CD4-positive, alpha-beta T cell treated with Interferon gamma for 1 hour (primary cell): ENCODE results near the gene OPRM1.
"Not testable (repeated sequence)": the region's sequence is repeated elsewhere in the genome, so short reads cannot be mapped to it uniquely, and the experiment has no call there.

Source experiments
- DNase-seq: peaks from one replicate; pipeline ENCODE4 v3.0.0-alpha.2; 2020

OPRM1 gene

DNA sequence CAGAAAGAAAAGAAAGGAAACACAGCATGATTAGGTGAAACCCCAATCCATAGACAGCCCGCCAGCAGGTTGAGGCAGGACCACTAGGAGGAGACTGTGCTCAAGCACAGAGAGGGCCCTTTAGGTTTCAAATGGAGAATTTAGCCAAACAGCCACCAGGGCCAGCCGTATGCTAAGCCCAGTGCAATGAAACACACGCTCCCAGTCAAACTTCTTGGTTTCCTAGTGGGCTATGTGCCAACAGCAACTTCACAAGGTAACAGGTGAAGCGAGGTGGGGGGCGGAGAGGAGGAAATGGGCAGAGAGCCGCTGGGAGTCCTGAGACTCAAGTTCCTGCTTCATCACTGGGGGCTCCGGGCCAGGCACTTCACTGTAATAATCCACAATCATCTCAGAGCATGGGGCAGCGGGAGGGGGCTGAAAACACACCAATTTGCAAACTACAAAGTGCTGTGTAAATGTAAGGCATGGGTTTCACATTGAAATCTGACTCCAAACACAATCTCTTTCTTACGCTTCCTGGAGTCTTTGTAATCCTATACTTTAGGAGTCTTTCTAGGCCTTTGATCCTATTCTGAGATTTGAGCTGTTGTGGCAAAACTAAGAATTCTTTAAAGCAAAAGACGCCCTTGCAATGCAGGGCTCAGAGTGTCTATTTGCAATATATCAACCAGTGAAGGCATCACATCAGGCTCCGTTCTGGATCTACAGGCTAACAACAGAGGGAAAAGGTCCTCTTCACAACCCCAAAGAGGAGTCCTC lies 117.3 kb downstream of the OPRM1 start:
- DNase-seq, result peak; percentile 50

DNA sequence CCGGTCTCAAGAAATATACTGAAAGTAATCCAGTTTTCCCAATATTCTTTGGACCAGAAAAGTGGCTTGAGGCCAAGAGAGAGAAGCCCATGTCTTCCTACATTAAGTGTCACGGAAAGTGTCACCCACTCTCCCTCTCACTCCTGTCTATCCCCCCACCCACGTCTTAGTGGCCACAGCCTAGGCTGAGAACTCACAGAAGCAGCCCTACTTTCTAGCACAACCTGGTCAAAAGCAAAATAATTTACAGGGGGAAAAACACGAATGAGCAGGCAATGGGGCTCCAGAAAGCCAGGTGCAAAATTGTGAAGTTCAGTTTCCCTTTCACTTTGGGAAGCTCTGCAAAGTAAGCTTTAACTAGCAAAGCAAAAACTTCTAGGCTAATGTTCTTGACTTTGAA lies 118.0 kb downstream of the OPRM1 start:
- DNase-seq, result no peak

- DNase-seq, result no peak
Measured at GRCh38 chr6:154157706-154158105, 118.7 kb downstream of the OPRM1 start.

GRCh38 chr6:154159126-154159525 lies 120.1 kb downstream of the OPRM1 start:
- no peak for DNase-seq

DNA sequence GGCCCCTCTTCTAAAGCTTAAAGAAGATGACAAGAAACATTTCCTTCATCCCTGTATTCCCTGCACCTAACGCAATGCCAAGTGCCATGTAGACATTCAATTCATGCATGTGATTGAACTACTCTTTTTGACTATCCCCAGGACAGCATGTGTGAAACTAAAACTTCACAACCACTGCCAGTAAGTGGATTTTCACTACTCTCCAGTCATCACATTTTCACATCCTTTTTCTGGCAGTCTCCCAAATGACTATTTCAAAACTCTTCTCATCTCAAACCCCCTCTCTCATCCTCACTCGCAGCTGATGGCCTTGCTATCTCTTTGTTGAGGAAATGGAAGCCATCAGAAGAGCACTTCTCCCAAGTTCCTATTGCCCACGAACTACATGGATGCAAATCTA lies 122.6 kb downstream of the OPRM1 start:
- no peak for DNase-seq

GRCh38 chr6:154164397-154164796 lies 125.4 kb downstream of the OPRM1 start:
- DNase-seq, result no peak

GRCh38 chr6:154165478-154165877 lies 126.4 kb downstream of the OPRM1 start:
- DNase-seq, result no peak

DNA sequence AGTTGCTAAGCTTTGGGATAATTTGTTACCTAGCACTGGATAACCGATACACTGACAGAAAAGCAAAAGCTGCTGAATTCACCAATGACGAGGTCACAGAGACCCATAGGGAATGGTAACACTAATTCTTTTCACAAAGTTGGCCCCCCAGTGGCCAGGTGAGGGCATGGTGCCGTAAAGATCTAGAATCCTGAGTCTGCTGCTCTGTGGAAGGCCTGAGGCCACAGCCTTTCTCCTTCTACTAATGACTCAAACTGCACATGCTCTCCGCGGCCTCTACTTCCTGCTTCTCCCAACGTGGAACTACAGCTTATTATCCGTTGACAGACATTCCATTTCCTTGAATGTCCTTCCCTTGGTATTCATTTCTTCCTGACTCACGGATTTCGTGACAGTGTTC lies 127.1 kb downstream of the OPRM1 start:
- DNase-seq, result no peak

DNA sequence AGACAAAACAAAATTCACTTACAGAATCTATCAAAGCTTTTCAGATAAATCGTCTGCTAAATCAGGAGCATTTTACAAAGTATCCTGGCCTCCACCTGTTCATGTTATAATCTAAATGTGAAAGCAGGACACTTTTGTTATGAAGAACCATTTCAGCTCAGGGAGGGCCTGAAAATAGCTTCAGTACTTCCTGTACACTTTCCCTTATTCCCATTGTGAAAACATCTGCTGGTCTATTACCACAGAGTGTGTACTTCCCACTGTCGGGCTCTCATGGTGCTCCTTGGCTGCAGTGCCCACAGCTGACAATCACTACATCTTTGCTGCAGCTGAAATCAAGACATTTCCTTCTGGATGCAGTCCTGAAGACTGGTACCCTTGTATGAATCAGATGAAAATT lies 128.1 kb downstream of the OPRM1 start:
- DNase-seq, result no peak

- peak; percentile 49 for DNase-seq
Measured at GRCh38 chr6:154169193-154169847, 130.3 kb downstream of the OPRM1 start.

GRCh38 chr6:154170106-154170505 lies 131.1 kb downstream of the OPRM1 start:
- no peak for DNase-seq

GRCh38 chr6:154172393-154172792 lies 133.4 kb downstream of the OPRM1 start:
- DNase-seq, result not testable (repeated sequence)

- no peak for DNase-seq
Measured at GRCh38 chr6:154179434-154179833, 140.4 kb downstream of the OPRM1 start.

- DNase-seq, result no peak
Measured at GRCh38 chr6:154187203-154187602, 148.2 kb downstream of the OPRM1 start.

DNA sequence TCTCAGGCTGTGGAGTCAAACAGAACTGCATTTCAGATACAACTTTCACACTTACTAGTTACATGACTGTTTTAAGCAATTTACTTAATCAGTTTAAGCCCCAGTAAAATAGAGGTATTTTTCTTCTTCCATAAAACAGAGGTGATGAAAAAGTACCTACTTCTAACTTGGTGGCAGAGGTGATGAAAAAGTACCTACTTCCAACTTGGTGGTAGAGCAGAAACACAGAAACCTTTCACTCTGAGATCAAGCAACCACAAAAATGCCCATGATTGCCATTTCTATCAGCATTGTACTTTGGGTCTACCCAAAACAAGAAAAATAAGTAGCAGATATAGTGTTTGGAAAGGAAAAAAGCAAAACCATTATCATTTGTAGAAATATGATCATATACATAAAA lies 148.7 kb downstream of the OPRM1 start:
- no peak for DNase-seq

GRCh38 chr6:154196333-154196885 lies 157.4 kb downstream of the OPRM1 start:
- DNase-seq, result no peak

DNA sequence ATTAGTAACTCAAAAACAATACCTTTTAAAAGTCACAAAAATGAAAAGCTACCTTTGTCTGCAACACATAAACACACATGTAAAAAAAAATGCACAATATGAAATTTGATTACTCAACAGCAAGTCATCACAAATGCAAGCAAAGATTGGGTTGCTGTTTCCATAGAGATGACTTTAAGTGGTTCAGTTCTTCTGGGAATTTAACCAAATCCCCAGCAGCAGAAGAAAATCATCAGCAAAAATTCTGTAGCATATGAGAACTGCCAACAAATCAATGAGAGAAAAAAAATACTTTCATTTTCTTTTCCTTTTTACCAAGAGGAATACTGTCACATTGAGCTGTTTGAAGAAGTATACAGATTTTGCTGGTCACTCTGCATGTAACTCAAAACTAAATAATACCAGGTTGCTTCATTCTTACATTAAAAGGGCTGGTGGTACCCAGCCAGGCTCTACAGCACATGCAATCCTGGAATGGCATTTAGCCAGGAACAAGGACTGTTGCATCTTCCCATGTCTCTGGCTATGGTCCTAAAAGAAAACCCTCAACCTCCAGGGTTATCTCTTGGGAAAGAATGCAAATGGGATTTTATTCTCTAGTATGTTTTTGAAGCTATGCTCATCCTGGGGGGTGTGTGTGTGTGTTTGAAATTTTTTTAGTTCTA lies 158.3 kb downstream of the OPRM1 start:
- DNase-seq, result no peak

GRCh38 chr6:154201688-154202087 lies 162.6 kb downstream of the OPRM1 start:
- DNase-seq, result not testable (repeated sequence)

GRCh38 chr6:154202339-154202738 lies 163.3 kb downstream of the OPRM1 start:
- no peak for DNase-seq

GRCh38 chr6:154202958-154203357 lies 163.9 kb downstream of the OPRM1 start:
- DNase-seq, result no peak

DNA sequence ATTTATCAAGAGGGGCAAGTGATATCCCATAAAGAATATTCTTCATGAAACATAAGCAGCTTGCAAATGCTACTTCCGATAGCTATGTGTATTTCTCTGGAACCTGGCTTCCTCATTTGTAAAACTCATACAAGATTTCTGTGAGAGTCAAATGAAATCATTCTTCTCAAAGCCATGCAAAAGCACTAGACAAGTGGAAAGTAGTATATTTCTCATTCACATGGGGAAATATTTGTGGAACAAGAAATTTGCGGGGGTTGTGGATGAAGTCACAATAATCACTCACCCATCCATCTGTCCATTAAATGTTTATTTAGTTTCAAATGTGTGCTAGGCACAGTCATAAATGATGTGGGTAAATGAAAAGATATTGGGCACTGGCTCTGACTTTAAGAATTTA lies 167.1 kb downstream of the OPRM1 start:
- no peak for DNase-seq

- DNase-seq, result no peak
Measured at GRCh38 chr6:154206996-154207395, 168.0 kb downstream of the OPRM1 start.

DNA sequence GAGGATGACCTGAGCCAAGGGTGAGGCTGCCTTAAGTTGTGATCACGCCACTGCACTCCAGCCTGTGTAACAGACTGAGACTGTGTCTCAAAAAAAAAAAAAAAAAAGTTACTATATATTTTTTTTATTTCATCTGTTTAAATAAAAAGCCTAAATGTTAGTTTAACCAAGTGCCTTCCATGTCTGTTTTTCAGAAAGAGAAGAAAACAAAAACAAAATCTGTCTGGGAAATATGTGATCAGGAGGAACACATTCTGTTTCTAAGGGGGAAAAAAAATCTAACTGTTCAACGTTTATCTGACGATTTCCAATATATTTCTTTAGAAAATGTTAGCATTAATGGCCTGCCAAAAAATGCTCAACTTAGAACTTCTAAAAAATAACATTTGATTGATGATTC lies 170.5 kb downstream of the OPRM1 start:
- DNase-seq, result no peak

DNA sequence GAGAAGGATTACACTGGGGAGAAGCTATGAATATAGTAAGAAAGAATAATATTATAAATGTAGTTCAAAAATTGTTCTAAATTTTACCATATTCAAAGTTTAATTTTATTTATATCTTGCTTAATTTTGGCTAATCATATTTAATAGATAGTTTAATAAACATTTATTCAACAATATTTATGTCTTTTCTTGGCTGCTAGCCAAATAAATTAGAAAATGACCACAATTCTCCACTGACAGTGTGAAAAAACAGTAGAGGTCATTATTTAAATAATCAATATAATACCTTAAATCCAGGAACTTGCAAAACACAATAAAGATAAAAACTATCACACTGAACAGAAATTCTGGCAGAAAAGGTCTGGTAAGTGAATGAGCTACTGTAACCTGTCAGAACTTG lies 171.6 kb downstream of the OPRM1 start:
- no peak for DNase-seq
